ENCODE results near the gene ELAVL1.

- TF ChIP-seq TAF1 (IDR thresholded peaks at IDR 0.05; ENCODE audit: low read depth) (no peak), RAD21 (conservative IDR thresholded peaks at IDR 0.05) (no peak), EZH2 (IDR thresholded peaks at IDR 0.05; ENCODE audit: borderline replicate concordance, insufficient read depth, low read length, poor library complexity, severe bottlenecking) (no peak), EP300 (conservative IDR thresholded peaks at IDR 0.05; ENCODE audit: poor library complexity, severe bottlenecking) (no peak), POLR2AphosphoS5 (IDR thresholded peaks at IDR 0.05) (no peak)
- TF ChIP-seq, protein P1, sequence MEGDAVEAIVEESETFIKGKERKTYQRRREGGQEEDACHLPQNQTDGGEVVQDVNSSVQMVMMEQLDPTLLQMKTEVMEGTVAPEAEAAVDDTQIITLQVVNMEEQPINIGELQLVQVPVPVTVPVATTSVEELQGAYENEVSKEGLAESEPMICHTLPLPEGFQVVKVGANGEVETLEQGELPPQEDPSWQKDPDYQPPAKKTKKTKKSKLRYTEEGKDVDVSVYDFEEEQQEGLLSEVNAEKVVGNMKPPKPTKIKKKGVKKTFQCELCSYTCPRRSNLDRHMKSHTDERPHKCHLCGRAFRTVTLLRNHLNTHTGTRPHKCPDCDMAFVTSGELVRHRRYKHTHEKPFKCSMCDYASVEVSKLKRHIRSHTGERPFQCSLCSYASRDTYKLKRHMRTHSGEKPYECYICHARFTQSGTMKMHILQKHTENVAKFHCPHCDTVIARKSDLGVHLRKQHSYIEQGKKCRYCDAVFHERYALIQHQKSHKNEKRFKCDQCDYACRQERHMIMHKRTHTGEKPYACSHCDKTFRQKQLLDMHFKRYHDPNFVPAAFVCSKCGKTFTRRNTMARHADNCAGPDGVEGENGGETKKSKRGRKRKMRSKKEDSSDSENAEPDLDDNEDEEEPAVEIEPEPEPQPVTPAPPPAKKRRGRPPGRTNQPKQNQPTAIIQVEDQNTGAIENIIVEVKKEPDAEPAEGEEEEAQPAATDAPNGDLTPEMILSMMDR (IDR thresholded peaks at IDR 0.05; ENCODE audit: poor library complexity, severe bottlenecking) = no peak
- TF ChIP-seq, protein P2, sequence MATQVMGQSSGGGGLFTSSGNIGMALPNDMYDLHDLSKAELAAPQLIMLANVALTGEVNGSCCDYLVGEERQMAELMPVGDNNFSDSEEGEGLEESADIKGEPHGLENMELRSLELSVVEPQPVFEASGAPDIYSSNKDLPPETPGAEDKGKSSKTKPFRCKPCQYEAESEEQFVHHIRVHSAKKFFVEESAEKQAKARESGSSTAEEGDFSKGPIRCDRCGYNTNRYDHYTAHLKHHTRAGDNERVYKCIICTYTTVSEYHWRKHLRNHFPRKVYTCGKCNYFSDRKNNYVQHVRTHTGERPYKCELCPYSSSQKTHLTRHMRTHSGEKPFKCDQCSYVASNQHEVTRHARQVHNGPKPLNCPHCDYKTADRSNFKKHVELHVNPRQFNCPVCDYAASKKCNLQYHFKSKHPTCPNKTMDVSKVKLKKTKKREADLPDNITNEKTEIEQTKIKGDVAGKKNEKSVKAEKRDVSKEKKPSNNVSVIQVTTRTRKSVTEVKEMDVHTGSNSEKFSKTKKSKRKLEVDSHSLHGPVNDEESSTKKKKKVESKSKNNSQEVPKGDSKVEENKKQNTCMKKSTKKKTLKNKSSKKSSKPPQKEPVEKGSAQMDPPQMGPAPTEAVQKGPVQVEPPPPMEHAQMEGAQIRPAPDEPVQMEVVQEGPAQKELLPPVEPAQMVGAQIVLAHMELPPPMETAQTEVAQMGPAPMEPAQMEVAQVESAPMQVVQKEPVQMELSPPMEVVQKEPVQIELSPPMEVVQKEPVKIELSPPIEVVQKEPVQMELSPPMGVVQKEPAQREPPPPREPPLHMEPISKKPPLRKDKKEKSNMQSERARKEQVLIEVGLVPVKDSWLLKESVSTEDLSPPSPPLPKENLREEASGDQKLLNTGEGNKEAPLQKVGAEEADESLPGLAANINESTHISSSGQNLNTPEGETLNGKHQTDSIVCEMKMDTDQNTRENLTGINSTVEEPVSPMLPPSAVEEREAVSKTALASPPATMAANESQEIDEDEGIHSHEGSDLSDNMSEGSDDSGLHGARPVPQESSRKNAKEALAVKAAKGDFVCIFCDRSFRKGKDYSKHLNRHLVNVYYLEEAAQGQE (IDR thresholded peaks at IDR 0.05; ENCODE audit: borderline replicate concordance) = no peak
Observed at GRCh38 chr19:7980168-7980567, 25.3 kb downstream of the ELAVL1 start.

All from neural cell (in vitro differentiated cells).